Breast epithelium (tissue), 4 donors: Measurements from ENCODE around the gene MND1. TPM values are rescaled to one million over a fixed set of nuclear protein-coding genes. Genes with fewer than 3 reads are reported as not detected.

Experiments used
- DNase-seq, 2 donors: peaks; one replicate each; pipeline ENCODE4 v3.0.0-alpha.2; 2019; ENCODE audit warnings: low spot score in 2 of 2
- H3K27ac ChIP-seq, 2 donors: fragments of 200-600 bp; sonication (generic) in 1 of 2; one replicate each; pipeline ENCODE4 v1.5.1; 2016 to 2019; ENCODE audit warnings: mild to moderate bottlenecking in 1 of 2
- H3K27me3 ChIP-seq, 2 donors: fragments of 200-600 bp; sonication (generic) in 1 of 2; one replicate each; pipeline versions ENCODE4 v1.5.1 to v1.6.0; 2017 to 2019; ENCODE audit warnings: control low read depth in 1 of 2, mild to moderate bottlenecking in 1 of 2
- H3K36me3 ChIP-seq: fragments of 200-600 bp; one replicate; pipeline ENCODE4 v1.5.1; 2019
- H3K4me1 ChIP-seq, 2 donors: fragments of 200-600 bp; sonication (generic); one replicate each; pipeline ENCODE4 v1.5.1; 2016 to 2019; ENCODE audit warnings: control low read depth in 1 of 2
- H3K4me3 ChIP-seq, 3 donors: fragments of 200-600 bp; sonication (generic); 1 replicate in 2 of 3; 2 replicates in 1 of 3; pipeline ENCODE4 v1.5.1; 2016 to 2019; ENCODE audit warnings: mild to moderate bottlenecking in 3 of 3, moderate library complexity in 2 of 3
- H3K9me3 ChIP-seq, 2 donors: fragments of 200-600 bp; sonication (generic) in 1 of 2; one replicate each; pipeline ENCODE4 v1.5.1; 2016 to 2019; ENCODE audit warnings: control low read depth in 1 of 2
- POLR2A ChIP-seq: fragments of 450-650 bp; IDR thresholded peaks from one replicate; pipeline ENCODE4 v1.6.1; 2016; ENCODE audit warnings: antibody characterized with exemption, mild to moderate bottlenecking, moderate library complexity
- POLR2AphosphoS5 ChIP-seq, 3 donors: sonication (generic); formaldehyde crosslinking; IDR thresholded peaks; one replicate each; pipeline ENCODE4 v1.6.1; 2017; ENCODE audit warnings: antibody characterized with exemption in 3 of 3
- intact Hi-C: fragments of 100-400 bp; cut with DNase I; formaldehyde crosslinking; loops from one replicate; pipeline ENCODE4 v1.15.1; 2023; ENCODE audit warnings: low total_unique reads
- total RNA-seq, 3 donors: library from RNA; depleted of rRNA; stranded (reverse); fragments of >200 nt; gene quantifications; one replicate each; pipeline ENCODE4 v1.1.0, GENCODE V29; 2016
- TF ChIP-seq, protein P1 (sequence below), 3 donors: fragments of 450-650 bp; IDR thresholded peaks; one replicate each; pipeline ENCODE4 v1.5.1; 2016 to 2017; ENCODE audit warnings: antibody characterized with exemption in 3 of 3, mild to moderate bottlenecking in 3 of 3, moderate library complexity in 3 of 3

The MND1 gene, protein sequence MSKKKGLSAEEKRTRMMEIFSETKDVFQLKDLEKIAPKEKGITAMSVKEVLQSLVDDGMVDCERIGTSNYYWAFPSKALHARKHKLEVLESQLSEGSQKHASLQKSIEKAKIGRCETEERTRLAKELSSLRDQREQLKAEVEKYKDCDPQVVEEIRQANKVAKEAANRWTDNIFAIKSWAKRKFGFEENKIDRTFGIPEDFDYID
- total RNA-seq = under 1 TPM in 1 of 3 donors, not detected in 2; 0.64 TPM

DNA sequence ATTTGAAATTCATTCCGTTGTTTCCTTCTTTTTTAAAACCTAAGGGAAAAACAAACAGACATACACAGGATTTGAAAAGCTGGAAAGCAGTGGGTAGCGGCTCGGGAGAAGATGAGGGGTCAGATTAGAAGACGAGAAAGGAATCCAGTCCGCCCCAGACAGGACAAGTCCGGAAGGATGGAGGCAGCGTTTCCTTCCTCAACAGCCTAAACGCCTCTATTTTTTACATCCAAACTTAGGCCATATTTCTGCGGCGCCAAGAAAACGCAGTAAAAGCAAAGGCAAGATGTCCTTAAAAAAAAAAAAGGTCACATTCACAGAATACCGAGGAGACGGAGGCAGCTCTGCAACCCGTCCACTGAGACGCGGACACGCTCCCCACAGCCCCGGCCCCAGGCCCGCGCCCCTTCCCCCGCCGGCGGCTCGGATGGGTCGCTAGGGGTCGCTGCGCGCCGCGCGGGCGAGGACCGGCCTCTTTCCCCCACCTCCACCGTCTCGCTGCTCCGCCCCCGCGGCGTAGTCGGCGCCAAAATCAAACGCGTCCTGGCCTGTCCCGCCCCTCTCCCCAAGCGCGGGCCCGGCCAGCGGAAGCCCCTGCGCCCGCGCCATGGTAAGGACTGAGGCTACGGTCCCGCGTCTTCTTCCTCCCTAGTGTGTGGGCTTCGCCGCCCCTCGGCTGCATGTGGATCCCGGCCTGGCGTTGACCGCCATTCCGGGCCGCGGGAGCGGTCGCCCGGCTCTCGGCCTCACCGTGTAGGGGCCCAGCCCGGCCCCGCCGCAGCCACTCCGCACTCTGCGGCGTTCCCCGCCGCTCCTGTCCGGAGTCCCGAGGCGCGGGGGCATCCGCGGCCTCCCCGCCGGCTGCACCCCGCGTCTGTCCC, at the start of gene MND1:
Gene MND1 (plus strand): TSS at position 558 of the 881 bp plus-strand sequence. CDS start 50 bp downstream, at position 608.
- peak; percentile 58 to 81 for DNase-seq
- H3K27ac ChIP-seq = no peak within 1 kb of the TSS

GRCh38 chr4:153295131-153295755, 49.2 kb upstream of the MND1 start:
- Histone ChIP-seq H3K4me3 (peak overlapping the region in 2 of 3 donors; percentile 49 to 50), H3K4me1 (peaks cover 0 to 7% of the 10 kb centered on the region in 2 donors), H3K27me3 (no peaks in the 10 kb centered on the region), H3K27ac (peak overlapping the region; percentile 81 to 84), H3K9me3 (peaks cover 0 to 8% of the 10 kb centered on the region in 2 donors), H3K36me3 (no peaks in the 10 kb centered on the region)
- intact Hi-C loops = no loop called here
- peak in 1 of 2 donors; percentile 64 for DNase-seq
- peak in 1 of 3 donors; percentile 16 for TF ChIP-seq POLR2AphosphoS5 (IDR thresholded peaks at IDR 0.05)
- TF ChIP-seq, protein P1, sequence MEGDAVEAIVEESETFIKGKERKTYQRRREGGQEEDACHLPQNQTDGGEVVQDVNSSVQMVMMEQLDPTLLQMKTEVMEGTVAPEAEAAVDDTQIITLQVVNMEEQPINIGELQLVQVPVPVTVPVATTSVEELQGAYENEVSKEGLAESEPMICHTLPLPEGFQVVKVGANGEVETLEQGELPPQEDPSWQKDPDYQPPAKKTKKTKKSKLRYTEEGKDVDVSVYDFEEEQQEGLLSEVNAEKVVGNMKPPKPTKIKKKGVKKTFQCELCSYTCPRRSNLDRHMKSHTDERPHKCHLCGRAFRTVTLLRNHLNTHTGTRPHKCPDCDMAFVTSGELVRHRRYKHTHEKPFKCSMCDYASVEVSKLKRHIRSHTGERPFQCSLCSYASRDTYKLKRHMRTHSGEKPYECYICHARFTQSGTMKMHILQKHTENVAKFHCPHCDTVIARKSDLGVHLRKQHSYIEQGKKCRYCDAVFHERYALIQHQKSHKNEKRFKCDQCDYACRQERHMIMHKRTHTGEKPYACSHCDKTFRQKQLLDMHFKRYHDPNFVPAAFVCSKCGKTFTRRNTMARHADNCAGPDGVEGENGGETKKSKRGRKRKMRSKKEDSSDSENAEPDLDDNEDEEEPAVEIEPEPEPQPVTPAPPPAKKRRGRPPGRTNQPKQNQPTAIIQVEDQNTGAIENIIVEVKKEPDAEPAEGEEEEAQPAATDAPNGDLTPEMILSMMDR (IDR thresholded peaks at IDR 0.05) = peak in 1 of 3 donors; percentile 28
- no peak for TF ChIP-seq POLR2A

More for the DNA sequence above, at the start of gene MND1:
- Histone ChIP-seq H3K27me3 (no peaks in the 10 kb centered on the region), H3K9me3 (no peaks in the 10 kb centered on the region), H3K4me3 (peak within 1 kb of the TSS; percentile 71 to 85 (median 78)), H3K36me3 (no peaks in the 10 kb centered on the region), H3K4me1 (no peaks in the 10 kb centered on the region)
- intact Hi-C loops = loop anchor here (5.0 to 10.0 kb wide), 3 partner anchors 228 to 410 kb away; no protein-coding TSS in a partner anchor
- TF ChIP-seq POLR2AphosphoS5 (IDR thresholded peaks at IDR 0.05) = peak in 2 of 3 donors; percentile 24 to 35
- TF ChIP-seq POLR2A = no peak
- TF ChIP-seq, protein P1 (IDR thresholded peaks at IDR 0.05) = peak in 2 of 3 donors; percentile 68 to 71

GRCh38 chr4:153296040-153296823, 48.3 kb upstream of the MND1 start:
- TF ChIP-seq, protein P1 (IDR thresholded peaks at IDR 0.05) = no peak
- TF ChIP-seq POLR2AphosphoS5 (IDR thresholded peaks at IDR 0.05) (no peak), POLR2A (no peak)
- no peak for DNase-seq
- intact Hi-C loops = no loop called here
- Histone ChIP-seq H3K27ac (peak overlapping the region; percentile 81 to 84), H3K4me1 (peaks cover 0 to 7% of the 10 kb centered on the region in 2 donors), H3K27me3 (no peaks in the 10 kb centered on the region), H3K4me3 (peak overlapping the region in 2 of 3 donors; percentile 49 to 50), H3K36me3 (no peaks in the 10 kb centered on the region), H3K9me3 (peaks cover 0 to 9% of the 10 kb centered on the region in 2 donors)

- Histone ChIP-seq H3K9me3 (peaks cover 0 to 9% of the 10 kb centered on the region in 2 donors), H3K4me1 (peaks cover 0 to 7% of the 10 kb centered on the region in 2 donors), H3K27ac (peak overlapping the region; percentile 48 to 81), H3K36me3 (no peaks in the 10 kb centered on the region), H3K27me3 (no peaks in the 10 kb centered on the region), H3K4me3 (peak overlapping the region in 2 of 3 donors; percentile 49 to 50)
- DNase-seq = no peak
- intact Hi-C loops = no loop called here
- TF ChIP-seq POLR2AphosphoS5 (IDR thresholded peaks at IDR 0.05) (no peak), POLR2A (no peak)
- TF ChIP-seq, protein P1 (IDR thresholded peaks at IDR 0.05) = no peak
Measured at GRCh38 chr4:153297116-153297515, 47.4 kb upstream of the MND1 start.
